Measurements from ENCODE around the gene IBTK. TPM values are rescaled to one million over a fixed set of nuclear protein-coding genes. Genes with fewer than 3 reads are reported as not detected.
"Not testable (repeated sequence)": the region's sequence is repeated elsewhere in the genome, so short reads cannot be mapped to it uniquely, and the experiment has no call there.

IBTK gene
- total RNA-seq, 2 experiments from 2014 or later, result 33.7 to 34.7 TPM

- H3K27me3 Mint-ChIP-seq; CTCF ChIA-PET; H3K4me3 Mint-ChIP-seq; POLR2A ChIA-PET; H3K36me3 Mint-ChIP-seq (ENCODE audit: low read depth); H3K4me1 Mint-ChIP-seq; DNase-seq; H3K9me3 Mint-ChIP-seq; H3K27ac Mint-ChIP-seq: not testable (repeated sequence)
Measured at GRCh38 chr6:82151147-82151546, 96.4 kb downstream of the IBTK start.

GRCh38 chr6:82145926-82146452 lies 101.6 kb downstream of the IBTK start:
- CTCF ChIA-PET, result no interaction called here
- no peak overlapping the region for H3K27ac Mint-ChIP-seq
- no peaks in the 10 kb centered on the region for H3K36me3 Mint-ChIP-seq (ENCODE audit: low read depth)
- no peaks in the 10 kb centered on the region for H3K9me3 Mint-ChIP-seq
- H3K4me1 Mint-ChIP-seq, result no peaks in the 10 kb centered on the region
- no peak overlapping the region for H3K4me3 Mint-ChIP-seq
- H3K27me3 Mint-ChIP-seq, result no peaks in the 10 kb centered on the region
- no peak for DNase-seq
- POLR2A ChIA-PET, result no interaction called here

GRCh38 chr6:82144852-82145340 lies 102.6 kb downstream of the IBTK start:
- Mint-ChIP-seq H3K27ac (no peak overlapping the region), H3K36me3 (ENCODE audit: low read depth) (no peaks in the 10 kb centered on the region), H3K27me3 (no peaks in the 10 kb centered on the region), H3K4me3 (no peak overlapping the region), H3K4me1 (no peaks in the 10 kb centered on the region), H3K9me3 (no peaks in the 10 kb centered on the region)
- CTCF ChIA-PET, result no interaction called here
- POLR2A ChIA-PET, result interaction anchor here (1.5 kb wide), 1 partner anchor 43 kb away, joined by 3 read pairs; no protein-coding TSS in a partner anchor
- no peak for DNase-seq

DNA sequence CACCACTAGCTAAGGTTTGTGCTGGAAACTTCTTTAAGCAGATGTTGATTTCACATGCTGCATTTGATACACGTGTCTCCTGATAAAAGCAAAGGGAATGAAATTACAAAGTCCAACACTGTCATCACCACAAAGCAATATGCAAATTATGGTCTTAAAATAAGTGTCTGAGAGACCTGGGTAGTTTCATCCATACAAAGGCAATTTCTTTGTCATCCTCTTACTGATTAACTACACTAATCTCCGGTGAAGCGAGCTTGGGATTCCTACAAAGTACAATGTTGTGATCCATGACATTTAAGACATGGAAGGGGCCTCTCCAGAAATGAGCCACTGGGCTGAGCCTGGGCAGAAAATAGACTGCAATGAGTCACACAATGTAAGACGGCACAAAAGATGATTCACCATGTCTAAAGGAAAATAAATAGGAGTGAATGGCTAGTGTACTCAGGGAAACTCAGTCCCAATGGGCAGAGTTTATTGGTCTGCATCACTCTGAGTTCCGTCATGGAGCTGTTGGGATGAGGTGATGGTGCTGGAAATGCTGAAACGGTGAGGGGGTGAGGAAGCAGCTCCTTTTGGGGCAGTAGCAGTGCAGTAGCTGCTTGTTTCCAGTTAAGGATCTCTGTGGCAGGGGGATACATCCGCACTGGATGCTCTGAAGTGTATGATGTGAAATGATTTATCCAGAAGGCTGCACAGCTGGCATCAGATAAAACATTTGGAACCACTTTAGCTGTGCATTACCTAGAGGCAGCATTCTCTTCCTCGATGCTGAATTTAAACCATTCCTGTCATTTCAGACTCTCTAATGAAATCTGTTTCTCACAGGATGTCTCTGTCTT lies 103.3 kb downstream of the IBTK start:
- ChIA-PET POLR2A (interaction anchor here (1.5 kb wide), 1 partner anchor 44 kb away, joined by 3 read pairs; no protein-coding TSS in a partner anchor), CTCF (no interaction called here)
- Mint-ChIP-seq H3K27me3 (no peaks in the 10 kb centered on the region), H3K4me3 (no peak overlapping the region), H3K36me3 (ENCODE audit: low read depth) (no peaks in the 10 kb centered on the region), H3K9me3 (no peaks in the 10 kb centered on the region), H3K27ac (no peak overlapping the region), H3K4me1 (no peaks in the 10 kb centered on the region)
- no peak for DNase-seq

DNA sequence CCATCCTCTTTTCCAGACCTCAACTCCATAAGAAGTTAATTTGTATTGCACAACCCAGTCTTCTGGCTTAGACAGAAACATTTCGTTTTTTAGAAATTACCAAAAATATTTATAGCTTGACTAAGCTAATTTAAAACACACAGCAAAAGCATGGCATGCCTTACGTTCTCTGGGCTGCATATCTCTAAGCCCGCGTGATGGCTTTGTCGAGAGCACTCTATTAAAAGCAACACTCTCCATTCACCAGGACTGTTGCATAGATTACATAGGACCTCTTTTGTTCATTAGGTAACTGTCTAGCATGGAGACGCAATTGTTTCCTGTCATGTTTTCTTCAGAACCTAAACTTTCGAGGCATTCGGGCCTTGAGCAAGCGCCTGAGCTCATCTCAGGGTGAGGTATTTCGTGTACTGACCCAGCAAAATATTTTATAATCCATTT lies 104.5 kb downstream of the IBTK start:
- H3K4me1 Mint-ChIP-seq, result no peaks in the 10 kb centered on the region
- no peak overlapping the region for H3K4me3 Mint-ChIP-seq
- POLR2A ChIA-PET, result interaction anchor here (1.5 kb wide), 1 partner anchor 45 kb away, joined by 3 read pairs; no protein-coding TSS in a partner anchor
- CTCF ChIA-PET, result no interaction called here
- no peaks in the 10 kb centered on the region for H3K9me3 Mint-ChIP-seq
- no peak for DNase-seq
- H3K36me3 Mint-ChIP-seq (ENCODE audit: low read depth), result no peaks in the 10 kb centered on the region
- no peaks in the 10 kb centered on the region for H3K27me3 Mint-ChIP-seq
- H3K27ac Mint-ChIP-seq, result no peak overlapping the region

GRCh38 chr6:82142524-82142923 lies 105.0 kb downstream of the IBTK start:
- CTCF ChIA-PET, result no interaction called here

GRCh38 chr6:82138075-82138791 lies 109.3 kb downstream of the IBTK start:
- H3K27ac Mint-ChIP-seq, result no peak overlapping the region
- H3K9me3 Mint-ChIP-seq, result no peaks in the 10 kb centered on the region
- H3K4me1 Mint-ChIP-seq, result no peaks in the 10 kb centered on the region
- H3K4me3 Mint-ChIP-seq, result no peak overlapping the region
- ChIA-PET CTCF (no interaction called here), POLR2A (no interaction called here)
- DNase-seq, result no peak
- no peaks in the 10 kb centered on the region for H3K27me3 Mint-ChIP-seq
- no peaks in the 10 kb centered on the region for H3K36me3 Mint-ChIP-seq (ENCODE audit: low read depth)

More at GRCh38 chr6:82142524-82142923, 105.0 kb downstream of the IBTK start:
- POLR2A ChIA-PET, result no interaction called here
- H3K27me3 Mint-ChIP-seq, result no peaks in the 10 kb centered on the region
- no peak overlapping the region for H3K27ac Mint-ChIP-seq
- no peak overlapping the region for H3K4me3 Mint-ChIP-seq
- H3K9me3 Mint-ChIP-seq, result no peaks in the 10 kb centered on the region
- no peaks in the 10 kb centered on the region for H3K4me1 Mint-ChIP-seq
- no peak for DNase-seq
- H3K36me3 Mint-ChIP-seq (ENCODE audit: low read depth), result no peaks in the 10 kb centered on the region

- Mint-ChIP-seq H3K36me3 (ENCODE audit: low read depth) (no peaks in the 10 kb centered on the region), H3K27me3 (no peaks in the 10 kb centered on the region), H3K4me3 (no peak overlapping the region), H3K9me3 (no peaks in the 10 kb centered on the region), H3K27ac (no peak overlapping the region), H3K4me1 (no peaks in the 10 kb centered on the region)
- ChIA-PET POLR2A (no interaction called here), CTCF (no interaction called here)
- no peak for DNase-seq
Measured at GRCh38 chr6:82131441-82131840, 116.1 kb downstream of the IBTK start.

DNA sequence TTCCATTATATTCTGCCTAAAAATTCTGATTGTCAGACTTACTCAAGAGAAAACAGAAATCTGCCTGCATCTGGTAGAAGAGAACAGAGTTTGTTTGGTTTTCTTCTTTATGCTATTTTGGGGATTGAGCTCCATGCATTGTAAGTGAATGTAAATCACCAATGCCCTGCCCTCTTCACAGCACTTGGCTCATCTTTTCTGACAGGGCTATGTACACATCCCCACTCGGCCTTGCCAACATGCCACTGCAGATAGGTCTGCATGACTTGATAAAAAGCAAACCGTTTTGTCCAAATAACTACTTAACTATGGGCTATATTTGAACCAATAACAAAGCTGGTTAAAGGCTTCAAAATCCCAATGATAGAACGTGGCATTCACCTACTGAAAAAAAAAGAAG lies 117.7 kb downstream of the IBTK start:
- CTCF ChIA-PET, result no interaction called here
- Mint-ChIP-seq H3K9me3 (no peaks in the 10 kb centered on the region), H3K36me3 (ENCODE audit: low read depth) (no peaks in the 10 kb centered on the region), H3K27me3 (no peaks in the 10 kb centered on the region), H3K4me3 (no peak overlapping the region), H3K27ac (no peak overlapping the region), H3K4me1 (no peaks in the 10 kb centered on the region)
- no peak for DNase-seq
- POLR2A ChIA-PET, result no interaction called here

- DNase-seq, result not testable (repeated sequence)
Measured at GRCh38 chr6:82128973-82129372, 118.6 kb downstream of the IBTK start.

GRCh38 chr6:82123632-82124031 lies 123.9 kb downstream of the IBTK start:
- POLR2A ChIA-PET, result no interaction called here
- no peaks in the 10 kb centered on the region for H3K4me1 Mint-ChIP-seq
- DNase-seq, result no peak
- no peaks in the 10 kb centered on the region for H3K27me3 Mint-ChIP-seq
- no peak overlapping the region for H3K27ac Mint-ChIP-seq
- no peaks in the 10 kb centered on the region for H3K36me3 Mint-ChIP-seq (ENCODE audit: low read depth)
- CTCF ChIA-PET, result no interaction called here
- no peak overlapping the region for H3K4me3 Mint-ChIP-seq
- H3K9me3 Mint-ChIP-seq, result no peaks in the 10 kb centered on the region

More at GRCh38 chr6:82128973-82129372, 118.6 kb downstream of the IBTK start:
- H3K27me3 Mint-ChIP-seq; H3K4me1 Mint-ChIP-seq; H3K27ac Mint-ChIP-seq; H3K9me3 Mint-ChIP-seq; POLR2A ChIA-PET; H3K36me3 Mint-ChIP-seq (ENCODE audit: low read depth); CTCF ChIA-PET; H3K4me3 Mint-ChIP-seq: not testable (repeated sequence)

All from activated CD4-positive, alpha-beta memory T cell treated with anti-CD3 and anti-CD28 coated beads, Interleukin-2, amount 10 ng/mL, durations not matched to agents 7 days and 5 days (primary cell).